SIG-M5 treated with dmso at 0.1 percent for 504 hours (cell line): ENCODE data around the gene KLK1.
"Not testable (repeated sequence)": the region's sequence is repeated elsewhere in the genome, so short reads cannot be mapped to it uniquely, and the experiment has no call there.

Experiments used
- DNase-seq: peaks from one replicate; lab custom pipeline; 2025; ENCODE audit not compliant: unreplicated experiment; lab: John Stamatoyannopoulos, UW

The KLK1 gene

GRCh38 chr19:50817941-50818858, 5.4 kb downstream of the KLK1 start:
- DNase-seq = peak; percentile 23

- no peak for DNase-seq
Measured at GRCh38 chr19:50815439-50815838, 8.1 kb downstream of the KLK1 start.

GRCh38 chr19:50814883-50815282, 8.7 kb downstream of the KLK1 start:
- no peak for DNase-seq

GRCh38 chr19:50812474-50812873, 11.1 kb downstream of the KLK1 start:
- no peak for DNase-seq

GRCh38 chr19:50811622-50812238, 11.9 kb downstream of the KLK1 start:
- DNase-seq = not testable (repeated sequence)

GRCh38 chr19:50808856-50809255, 14.7 kb downstream of the KLK1 start:
- DNase-seq = no peak

GRCh38 chr19:50804420-50805272, 18.9 kb downstream of the KLK1 start:
- DNase-seq = peak; percentile 96

GRCh38 chr19:50803633-50804419, 19.8 kb downstream of the KLK1 start:
- no peak for DNase-seq

GRCh38 chr19:50801107-50801506, 22.5 kb downstream of the KLK1 start:
- no peak for DNase-seq

GRCh38 chr19:50799547-50799851, 24.1 kb downstream of the KLK1 start:
- no peak for DNase-seq

- DNase-seq = no peak
Measured at GRCh38 chr19:50798659-50799546, 24.7 kb downstream of the KLK1 start.

- DNase-seq = no peak
Measured at GRCh38 chr19:50797781-50798658, 25.6 kb downstream of the KLK1 start.

GRCh38 chr19:50797429-50797780, 26.2 kb downstream of the KLK1 start:
- DNase-seq = no peak

- no peak for DNase-seq
Measured at GRCh38 chr19:50796634-50797428, 26.8 kb downstream of the KLK1 start.

GRCh38 chr19:50796128-50796633, 27.4 kb downstream of the KLK1 start:
- peak; percentile 20 for DNase-seq

GRCh38 chr19:50795664-50796073, 27.9 kb downstream of the KLK1 start:
- no peak for DNase-seq

GRCh38 chr19:50794876-50795663, 28.5 kb downstream of the KLK1 start:
- peak; percentile 52 for DNase-seq
